ENCODE data around the gene CCR6. TPM values are rescaled to one million over a fixed set of nuclear protein-coding genes. Genes with fewer than 3 reads are reported as not detected.
A peak's percentile ranks its signal among the peaks of the same experiment; 100 is the strongest.

Gene CCR6
- total RNA-seq, 5 donors from 2014 or later (not counting 1 experiment from before 2014, with no cell fraction given): 3.2 to 19.4 (median 15.0) TPM

GRCh38 chr6:167146135-167146534 is 23.2 kb downstream of the CCR6 start:
- H3K36me3 Mint-ChIP-seq: no peaks in the 10 kb centered on the region
- Histone ChIP-seq H3K27me3 (replicated peaks in 1 of 2; ENCODE audit: control insufficient read depth in 2 of 2, extremely low read depth in 1 of 2, insufficient read depth in 2 of 2, low read length in 1 of 2) (no peaks in the 10 kb centered on the region), H3K36me3 (ENCODE audit: control insufficient read depth in 2 of 2, extremely low read depth in 1 of 2, insufficient read depth in 1 of 2, low read length in 1 of 2) (no peaks in the 10 kb centered on the region), H3K9me3 (no peaks in the 10 kb centered on the region), H3K4me3 (ENCODE audit: control insufficient read depth in 1 of 2, extremely low read depth in 1 of 2, low read length in 1 of 2) (no peak overlapping the region), H3K27ac (ENCODE audit: low read length) (no peak overlapping the region), H3K4me1 (ENCODE audit: control insufficient read depth in 1 of 2, extremely low read depth in 1 of 2, insufficient read depth in 2 of 2, low read length in 2 of 2) (peaks cover 0 to 11% of the 10 kb centered on the region in 2 experiments)
- WGBS (ENCODE audit: insufficient coverage): 73% methylated on average over 8 of the region's 15 CpGs
- H3K27me3 Mint-ChIP-seq: peaks cover 4 to 5% of the 10 kb centered on the region in 2 donors
- no peak for ATAC-seq (replicated peaks in 1 of 4)
- ChIA-PET CTCF (interaction anchor here in 1 of 2 donors (0.9 kb wide), 1 partner anchor 158 kb away, joined by 3 read pairs; no protein-coding TSS in a partner anchor), POLR2A (no interaction called here)
- no peak overlapping the region for H3K27ac Mint-ChIP-seq
- peaks cover 0 to 17% (median 12%) of the 10 kb centered on the region in 3 donors for H3K4me1 Mint-ChIP-seq
- DNase-seq: no peak
- H3K4me3 Mint-ChIP-seq: peak overlapping the region in 1 of 3 donors; percentile 15
- H3K9me3 Mint-ChIP-seq: no peaks in the 10 kb centered on the region

- ChIA-PET POLR2A (no interaction called here), CTCF (no interaction called here)
- WGBS (ENCODE audit: insufficient coverage): 89% methylated on average over 16 of the region's 16 CpGs
- no peak overlapping the region for H3K4me3 ChIP-seq (ENCODE audit: control insufficient read depth in 1 of 2, extremely low read depth in 1 of 2, low read length in 1 of 2)
- DNase-seq (no peak), ATAC-seq (replicated peaks in 1 of 4) (no peak)
- no peak overlapping the region for H3K27ac ChIP-seq (ENCODE audit: low read length)
- no peaks in the 10 kb centered on the region for H3K27me3 ChIP-seq (replicated peaks in 1 of 2; ENCODE audit: control insufficient read depth in 2 of 2, extremely low read depth in 1 of 2, insufficient read depth in 2 of 2, low read length in 1 of 2)
- Mint-ChIP-seq H3K4me1 (peaks cover 0 to 14% (median 13%) of the 10 kb centered on the region in 3 donors), H3K9me3 (no peaks in the 10 kb centered on the region), H3K36me3 (no peaks in the 10 kb centered on the region), H3K4me3 (no peak overlapping the region), H3K27me3 (peaks cover 4 to 5% of the 10 kb centered on the region in 2 donors), H3K27ac (no peak overlapping the region)
- H3K9me3 ChIP-seq: no peaks in the 10 kb centered on the region
- H3K36me3 ChIP-seq (ENCODE audit: control insufficient read depth in 2 of 2, extremely low read depth in 1 of 2, insufficient read depth in 1 of 2, low read length in 1 of 2): no peaks in the 10 kb centered on the region
- H3K4me1 ChIP-seq (ENCODE audit: control insufficient read depth in 1 of 2, extremely low read depth in 1 of 2, insufficient read depth in 2 of 2, low read length in 2 of 2): peaks cover 0 to 5% of the 10 kb centered on the region in 2 experiments
Measured at GRCh38 chr6:167146977-167147376, 24.1 kb downstream of the CCR6 start.

- no peaks in the 10 kb centered on the region for H3K9me3 ChIP-seq
- ATAC-seq (replicated peaks in 1 of 4): no peak
- H3K27ac Mint-ChIP-seq: no peak overlapping the region
- H3K9me3 Mint-ChIP-seq: no peaks in the 10 kb centered on the region
- no peaks in the 10 kb centered on the region for H3K27me3 ChIP-seq (replicated peaks in 1 of 2; ENCODE audit: control insufficient read depth in 2 of 2, extremely low read depth in 1 of 2, insufficient read depth in 2 of 2, low read length in 1 of 2)
- peaks cover 4 to 5% of the 10 kb centered on the region in 2 donors for H3K27me3 Mint-ChIP-seq
- no peaks in the 10 kb centered on the region for H3K36me3 ChIP-seq (ENCODE audit: control insufficient read depth in 2 of 2, extremely low read depth in 1 of 2, insufficient read depth in 1 of 2, low read length in 1 of 2)
- no peak overlapping the region for H3K4me3 ChIP-seq (ENCODE audit: control insufficient read depth in 1 of 2, extremely low read depth in 1 of 2, low read length in 1 of 2)
- no peak overlapping the region for H3K4me3 Mint-ChIP-seq
- DNase-seq: no peak
- no peak overlapping the region for H3K27ac ChIP-seq (ENCODE audit: low read length)
- H3K36me3 Mint-ChIP-seq: no peaks in the 10 kb centered on the region
- CTCF ChIA-PET: no interaction called here
- H3K4me1 ChIP-seq (ENCODE audit: control insufficient read depth in 1 of 2, extremely low read depth in 1 of 2, insufficient read depth in 2 of 2, low read length in 2 of 2): peaks cover 0 to 5% of the 10 kb centered on the region in 2 experiments
- peaks cover 0 to 17% (median 11%) of the 10 kb centered on the region in 3 donors for H3K4me1 Mint-ChIP-seq
- POLR2A ChIA-PET: no interaction called here
Measured at GRCh38 chr6:167148021-167148420, 25.1 kb downstream of the CCR6 start.

GRCh38 chr6:167148997-167149396 is 26.1 kb downstream of the CCR6 start:
- no peak for ATAC-seq (replicated peaks in 1 of 4)
- Histone ChIP-seq H3K4me1 (ENCODE audit: control insufficient read depth in 1 of 2, extremely low read depth in 1 of 2, insufficient read depth in 2 of 2, low read length in 2 of 2) (peaks cover 0 to 6% of the 10 kb centered on the region in 2 experiments), H3K27ac (ENCODE audit: low read length) (no peak overlapping the region), H3K36me3 (ENCODE audit: control insufficient read depth in 2 of 2, extremely low read depth in 1 of 2, insufficient read depth in 1 of 2, low read length in 1 of 2) (no peaks in the 10 kb centered on the region), H3K27me3 (replicated peaks in 1 of 2; ENCODE audit: control insufficient read depth in 2 of 2, extremely low read depth in 1 of 2, insufficient read depth in 2 of 2, low read length in 1 of 2) (no peaks in the 10 kb centered on the region), H3K9me3 (no peaks in the 10 kb centered on the region), H3K4me3 (ENCODE audit: control insufficient read depth in 1 of 2, extremely low read depth in 1 of 2, low read length in 1 of 2) (no peak overlapping the region)
- no peak for DNase-seq
- Mint-ChIP-seq H3K27ac (no peak overlapping the region), H3K4me3 (no peak overlapping the region), H3K27me3 (peaks cover 5 to 7% of the 10 kb centered on the region in 2 donors), H3K4me1 (peaks cover 0 to 25% (median 12%) of the 10 kb centered on the region in 3 donors), H3K9me3 (no peaks in the 10 kb centered on the region), H3K36me3 (no peaks in the 10 kb centered on the region)
- ChIA-PET CTCF (interaction anchor here in 1 of 2 donors (1.0 kb wide), 1 partner anchor 11 kb away, joined by 3 read pairs; no protein-coding TSS in a partner anchor), POLR2A (no interaction called here)
- WGBS (ENCODE audit: insufficient coverage): 87% methylated on average over 3 of the region's 5 CpGs

- Histone ChIP-seq H3K36me3 (ENCODE audit: control insufficient read depth in 2 of 2, extremely low read depth in 1 of 2, insufficient read depth in 1 of 2, low read length in 1 of 2) (no peaks in the 10 kb centered on the region), H3K27ac (ENCODE audit: low read length) (no peak overlapping the region), H3K9me3 (no peaks in the 10 kb centered on the region), H3K4me3 (ENCODE audit: control insufficient read depth in 1 of 2, extremely low read depth in 1 of 2, low read length in 1 of 2) (no peak overlapping the region), H3K27me3 (replicated peaks in 1 of 2; ENCODE audit: control insufficient read depth in 2 of 2, extremely low read depth in 1 of 2, insufficient read depth in 2 of 2, low read length in 1 of 2) (no peaks in the 10 kb centered on the region), H3K4me1 (ENCODE audit: control insufficient read depth in 1 of 2, extremely low read depth in 1 of 2, insufficient read depth in 2 of 2, low read length in 2 of 2) (peaks cover 0 to 6% of the 10 kb centered on the region in 2 experiments)
- Mint-ChIP-seq H3K36me3 (no peaks in the 10 kb centered on the region), H3K4me1 (peaks cover 0 to 27% (median 12%) of the 10 kb centered on the region in 3 donors), H3K27ac (peak overlapping the region in 1 of 2 donors; percentile 71), H3K27me3 (peaks cover 2 to 10% of the 10 kb centered on the region in 2 donors), H3K9me3 (no peaks in the 10 kb centered on the region), H3K4me3 (no peak overlapping the region)
- ChIA-PET POLR2A (no interaction called here), CTCF (interaction anchor here in 1 of 2 donors (0.6 kb wide), 1 partner anchor 9 kb away, joined by 3 read pairs; no protein-coding TSS in a partner anchor)
- DNase-seq (no peak), ATAC-seq (replicated peaks in 1 of 4) (no peak)
- WGBS (ENCODE audit: insufficient coverage): 57% methylated on average over 3 of the region's 6 CpGs
Measured at GRCh38 chr6:167150941-167151549, 28.1 kb downstream of the CCR6 start.

- ChIA-PET CTCF (no interaction called here), POLR2A (no interaction called here)
- peaks cover 2 to 6% of the 10 kb centered on the region in 2 donors for H3K27me3 Mint-ChIP-seq
- no peak overlapping the region for H3K4me3 Mint-ChIP-seq
- WGBS (ENCODE audit: insufficient coverage): 89% methylated on average over 3 of the region's 7 CpGs
- H3K9me3 Mint-ChIP-seq: no peaks in the 10 kb centered on the region
- peak overlapping the region; percentile 41 to 71 for H3K27ac Mint-ChIP-seq
- no peak overlapping the region for H3K27ac ChIP-seq (ENCODE audit: low read length)
- DNase-seq (no peak), ATAC-seq (replicated peaks in 1 of 4) (no peak)
- no peaks in the 10 kb centered on the region for H3K36me3 Mint-ChIP-seq
- peaks cover 0 to 27% (median 12%) of the 10 kb centered on the region in 3 donors for H3K4me1 Mint-ChIP-seq
- no peaks in the 10 kb centered on the region for H3K27me3 ChIP-seq (replicated peaks in 1 of 2; ENCODE audit: control insufficient read depth in 2 of 2, extremely low read depth in 1 of 2, insufficient read depth in 2 of 2, low read length in 1 of 2)
- H3K36me3 ChIP-seq (ENCODE audit: control insufficient read depth in 2 of 2, extremely low read depth in 1 of 2, insufficient read depth in 1 of 2, low read length in 1 of 2): no peaks in the 10 kb centered on the region
- no peak overlapping the region for H3K4me3 ChIP-seq (ENCODE audit: control insufficient read depth in 1 of 2, extremely low read depth in 1 of 2, low read length in 1 of 2)
- H3K9me3 ChIP-seq: no peaks in the 10 kb centered on the region
- H3K4me1 ChIP-seq (ENCODE audit: control insufficient read depth in 1 of 2, extremely low read depth in 1 of 2, insufficient read depth in 2 of 2, low read length in 2 of 2): peaks cover 0 to 6% of the 10 kb centered on the region in 2 experiments
Measured at GRCh38 chr6:167151648-167152047, 28.8 kb downstream of the CCR6 start.

Data from T-cell (primary cell).